Right atrium auricular region (tissue), 2 donors: Measurements from ENCODE around the gene EMP3. TPM values are rescaled to one million over a fixed set of nuclear protein-coding genes. Genes with fewer than 3 reads are reported as not detected.

ENCODE experiments used
- DNase-seq: peaks from one replicate; pipeline ENCODE4 v3.0.0-alpha.2; 2019; ENCODE audit warnings: low spot score
- H3K27ac ChIP-seq, 2 donors: fragments of 200-600 bp; sonication (generic); 1 replicate in 1 of 2; 2 replicates in 1 of 2; pipeline ENCODE4 v1.5.1; 2016 to 2019
- H3K27me3 ChIP-seq, 2 donors: fragments of 200-600 bp; sonication (generic); one replicate each; pipeline versions ENCODE4 v1.5.1 to v1.6.0; 2017 to 2019
- H3K36me3 ChIP-seq: fragments of 200-600 bp; sonication (generic); one replicate; pipeline ENCODE4 v1.5.1; 2016
- H3K4me1 ChIP-seq, 2 donors: fragments of 200-600 bp; sonication (generic); one replicate each; pipeline versions ENCODE4 v1.5.1 to v1.6.0; 2017 to 2019
- H3K4me3 ChIP-seq, 2 donors: fragments of 200-600 bp; sonication (generic); 1 replicate in 1 of 2; 2 replicates in 1 of 2; pipeline ENCODE4 v1.5.1; 2017 to 2019; ENCODE audit warnings: mild to moderate bottlenecking in 1 of 2, moderate library complexity in 1 of 2
- H3K9me3 ChIP-seq, 2 donors: fragments of 200-600 bp; sonication (generic); one replicate each; pipeline ENCODE4 v1.5.1; 2019
- total RNA-seq, 2 donors: library from RNA; depleted of rRNA; stranded (reverse); fragments of >200 nt; gene quantifications; one replicate each; pipeline ENCODE4 v1.1.0, GENCODE V29; 2016
- TF ChIP-seq, protein P1 (sequence below), 2 donors: fragments of 200-600 bp; sonication (generic); IDR thresholded peaks; one replicate each; pipeline ENCODE4 v1.5.1; 2019; ENCODE audit warnings: antibody characterized with exemption in 2 of 2

EMP3 gene
- total RNA-seq, 2 donors from 2014 or later: 16.9 to 95.9 TPM

DNA sequence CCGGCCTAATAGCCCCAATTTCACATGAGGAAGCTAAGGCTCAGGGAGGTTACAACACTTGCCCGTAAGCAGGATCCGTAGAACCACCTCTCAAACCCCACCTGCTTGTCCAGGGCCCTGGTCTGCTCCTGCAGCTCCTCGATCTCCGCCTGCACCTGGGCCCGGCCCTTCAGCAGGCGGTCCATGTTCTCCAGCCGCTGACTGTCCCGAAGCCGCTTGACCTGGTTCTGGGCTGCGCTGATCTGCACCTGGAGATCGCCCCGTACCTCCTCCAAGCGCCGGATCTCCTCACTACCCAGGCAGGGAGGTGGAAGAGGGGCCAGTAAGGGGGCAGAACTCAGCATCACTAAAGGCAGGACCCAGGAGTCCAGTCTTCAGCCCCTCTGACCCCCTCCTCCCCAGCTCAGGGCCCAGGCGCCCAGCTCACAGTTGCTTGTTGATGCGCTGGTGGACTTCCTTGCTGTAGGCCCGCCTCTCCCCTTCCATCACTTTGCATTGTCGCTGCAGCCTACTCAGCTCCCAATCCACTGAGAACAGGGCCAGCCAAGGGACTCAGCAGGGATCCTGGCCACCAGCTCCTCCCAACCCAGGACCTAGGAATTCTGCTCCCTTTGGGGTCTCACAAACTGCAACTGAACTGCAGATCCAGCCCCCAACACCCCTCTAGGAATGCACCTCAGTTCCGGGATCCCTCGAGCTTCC is 6.9 kb upstream of the EMP3 start:
- Histone ChIP-seq H3K27ac (no peak overlapping the region), H3K4me1 (peaks cover 0 to 25% of the 10 kb centered on the region in 2 donors), H3K4me3 (no peak overlapping the region), H3K27me3 (no peaks in the 10 kb centered on the region), H3K36me3 (no peaks in the 10 kb centered on the region), H3K9me3 (no peaks in the 10 kb centered on the region)
- TF ChIP-seq, protein P1, sequence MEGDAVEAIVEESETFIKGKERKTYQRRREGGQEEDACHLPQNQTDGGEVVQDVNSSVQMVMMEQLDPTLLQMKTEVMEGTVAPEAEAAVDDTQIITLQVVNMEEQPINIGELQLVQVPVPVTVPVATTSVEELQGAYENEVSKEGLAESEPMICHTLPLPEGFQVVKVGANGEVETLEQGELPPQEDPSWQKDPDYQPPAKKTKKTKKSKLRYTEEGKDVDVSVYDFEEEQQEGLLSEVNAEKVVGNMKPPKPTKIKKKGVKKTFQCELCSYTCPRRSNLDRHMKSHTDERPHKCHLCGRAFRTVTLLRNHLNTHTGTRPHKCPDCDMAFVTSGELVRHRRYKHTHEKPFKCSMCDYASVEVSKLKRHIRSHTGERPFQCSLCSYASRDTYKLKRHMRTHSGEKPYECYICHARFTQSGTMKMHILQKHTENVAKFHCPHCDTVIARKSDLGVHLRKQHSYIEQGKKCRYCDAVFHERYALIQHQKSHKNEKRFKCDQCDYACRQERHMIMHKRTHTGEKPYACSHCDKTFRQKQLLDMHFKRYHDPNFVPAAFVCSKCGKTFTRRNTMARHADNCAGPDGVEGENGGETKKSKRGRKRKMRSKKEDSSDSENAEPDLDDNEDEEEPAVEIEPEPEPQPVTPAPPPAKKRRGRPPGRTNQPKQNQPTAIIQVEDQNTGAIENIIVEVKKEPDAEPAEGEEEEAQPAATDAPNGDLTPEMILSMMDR (IDR thresholded peaks at IDR 0.05): no peak
- DNase-seq: no peak

DNA sequence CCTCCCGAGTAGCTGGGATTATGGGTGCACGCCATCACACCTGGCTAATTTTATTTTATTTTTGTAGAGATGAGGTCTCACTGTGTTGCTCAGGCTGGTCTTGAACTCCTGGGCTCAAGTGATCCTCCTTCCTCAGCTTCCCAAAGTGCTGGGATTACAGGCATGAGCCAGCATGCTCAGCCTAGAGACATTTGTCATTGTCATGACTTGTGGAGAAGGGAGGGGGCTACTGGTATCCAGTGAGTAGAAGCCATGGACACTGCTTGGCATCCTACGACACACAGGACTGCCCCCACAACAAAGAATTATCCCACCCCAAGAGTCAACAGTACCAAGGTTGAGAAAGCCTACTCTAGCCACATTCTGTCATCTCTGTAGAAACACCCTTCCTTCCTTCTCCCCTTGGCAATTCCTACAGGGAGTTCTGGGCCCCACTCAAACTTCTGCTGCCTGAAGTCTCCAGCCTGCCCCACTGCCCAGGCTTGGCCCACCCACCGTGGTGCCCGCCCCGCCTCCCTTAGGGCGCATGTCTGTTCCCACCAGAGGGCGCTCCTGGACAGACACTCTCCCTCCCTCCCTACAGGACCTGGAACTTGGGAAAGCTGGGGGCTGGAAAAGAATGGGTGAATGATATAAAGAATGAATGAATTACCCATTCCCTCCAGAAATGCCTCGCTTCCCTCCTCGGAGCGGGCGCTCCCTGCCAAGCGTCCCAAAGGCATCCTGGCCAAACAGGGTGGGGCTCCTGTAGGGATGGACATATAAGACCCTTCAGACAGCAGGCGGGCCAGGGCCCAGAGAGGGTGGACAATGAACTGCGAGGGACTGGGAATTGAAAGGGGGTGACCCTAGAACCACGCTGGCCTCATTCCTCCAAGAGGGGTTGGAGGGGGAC is 5.5 kb upstream of the EMP3 start:
- peak; percentile 80 for DNase-seq

DNA sequence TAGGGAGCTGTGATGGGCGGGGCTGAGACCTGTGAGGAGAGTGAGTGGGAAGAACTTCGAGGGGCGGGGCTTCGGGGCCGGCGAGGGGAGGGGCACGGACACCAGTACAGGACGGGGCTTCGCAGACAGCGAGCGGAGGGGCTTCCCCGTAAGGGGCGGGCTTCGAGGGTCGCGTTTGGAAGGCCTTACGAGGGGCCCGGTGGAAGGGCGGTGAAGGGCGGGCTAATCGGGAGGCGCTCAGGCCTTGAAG is 4.1 kb upstream of the EMP3 start:
- Histone ChIP-seq H3K9me3 (no peaks in the 10 kb centered on the region), H3K4me3 (peak overlapping the region; percentile 51 to 60), H3K27me3 (no peaks in the 10 kb centered on the region), H3K4me1 (peaks cover 3 to 35% of the 10 kb centered on the region in 2 donors), H3K27ac (peak overlapping the region; percentile 96 to 98), H3K36me3 (no peaks in the 10 kb centered on the region)
- DNase-seq: peak; percentile 97
- TF ChIP-seq, protein P1 (IDR thresholded peaks at IDR 0.05): no peak

More for the DNA sequence above, 5.5 kb upstream of the EMP3 start:
- TF ChIP-seq, protein P1 (IDR thresholded peaks at IDR 0.05): peak; percentile 66 to 90
- no peaks in the 10 kb centered on the region for H3K36me3 ChIP-seq
- H3K4me1 ChIP-seq: peaks cover 0 to 28% of the 10 kb centered on the region in 2 donors
- peak overlapping the region; percentile 96 to 98 for H3K27ac ChIP-seq
- no peaks in the 10 kb centered on the region for H3K27me3 ChIP-seq
- H3K9me3 ChIP-seq: no peaks in the 10 kb centered on the region
- H3K4me3 ChIP-seq: no peak overlapping the region

DNA sequence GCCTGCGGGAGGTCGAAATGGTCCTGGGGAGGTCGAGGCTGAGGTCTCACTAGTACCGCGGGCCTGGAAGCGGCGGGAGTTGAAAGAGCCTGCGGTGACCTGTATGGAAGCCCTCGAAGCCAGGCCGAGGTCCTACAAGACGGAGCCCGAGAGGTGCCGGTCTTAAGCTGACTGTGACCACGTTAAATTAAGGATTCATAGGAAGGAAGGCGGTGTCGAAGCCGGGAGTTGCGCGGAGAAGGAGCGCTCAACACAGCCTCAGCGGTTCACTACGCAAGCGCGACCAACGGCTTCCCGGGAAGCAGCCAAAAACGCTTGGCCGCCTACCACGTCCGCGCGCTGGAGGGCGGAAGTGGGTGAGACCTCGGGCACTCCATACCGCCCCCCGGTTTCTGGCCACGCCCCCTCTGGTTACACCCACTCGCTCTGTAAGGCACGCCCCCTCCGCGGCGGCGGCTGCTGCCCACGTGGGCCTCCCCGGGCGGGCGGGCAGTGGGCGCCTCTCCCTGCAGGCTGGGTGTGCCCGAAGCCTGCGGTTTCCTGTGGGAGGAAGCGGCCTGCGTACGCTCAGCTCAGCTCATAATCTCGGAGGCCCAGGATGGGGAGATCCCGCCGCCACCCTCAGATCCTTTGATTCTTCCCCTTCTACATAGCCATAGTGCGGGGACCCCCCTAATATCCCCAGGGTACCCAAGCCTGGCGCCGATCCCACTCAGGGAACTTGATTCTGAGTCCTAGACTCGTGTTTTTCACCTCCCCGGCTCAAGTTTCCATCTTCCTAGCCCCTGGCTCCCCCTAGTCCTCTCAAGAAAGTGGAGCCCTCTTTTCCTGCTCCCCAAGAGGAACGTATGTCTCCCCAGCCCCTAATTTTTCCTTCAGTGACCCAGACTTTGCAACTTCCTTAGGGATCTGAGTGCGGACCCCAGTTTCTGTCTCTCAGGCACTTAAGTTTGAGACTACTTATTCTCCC is 3.4 kb upstream of the EMP3 start:
- no peaks in the 10 kb centered on the region for H3K9me3 ChIP-seq
- peak overlapping the region; percentile 51 to 60 for H3K4me3 ChIP-seq
- no peaks in the 10 kb centered on the region for H3K36me3 ChIP-seq
- peak; percentile 99 for DNase-seq
- peaks cover 3 to 41% of the 10 kb centered on the region in 2 donors for H3K4me1 ChIP-seq
- peak overlapping the region; percentile 96 to 98 for H3K27ac ChIP-seq
- TF ChIP-seq, protein P1 (IDR thresholded peaks at IDR 0.05): no peak
- H3K27me3 ChIP-seq: no peaks in the 10 kb centered on the region

DNA sequence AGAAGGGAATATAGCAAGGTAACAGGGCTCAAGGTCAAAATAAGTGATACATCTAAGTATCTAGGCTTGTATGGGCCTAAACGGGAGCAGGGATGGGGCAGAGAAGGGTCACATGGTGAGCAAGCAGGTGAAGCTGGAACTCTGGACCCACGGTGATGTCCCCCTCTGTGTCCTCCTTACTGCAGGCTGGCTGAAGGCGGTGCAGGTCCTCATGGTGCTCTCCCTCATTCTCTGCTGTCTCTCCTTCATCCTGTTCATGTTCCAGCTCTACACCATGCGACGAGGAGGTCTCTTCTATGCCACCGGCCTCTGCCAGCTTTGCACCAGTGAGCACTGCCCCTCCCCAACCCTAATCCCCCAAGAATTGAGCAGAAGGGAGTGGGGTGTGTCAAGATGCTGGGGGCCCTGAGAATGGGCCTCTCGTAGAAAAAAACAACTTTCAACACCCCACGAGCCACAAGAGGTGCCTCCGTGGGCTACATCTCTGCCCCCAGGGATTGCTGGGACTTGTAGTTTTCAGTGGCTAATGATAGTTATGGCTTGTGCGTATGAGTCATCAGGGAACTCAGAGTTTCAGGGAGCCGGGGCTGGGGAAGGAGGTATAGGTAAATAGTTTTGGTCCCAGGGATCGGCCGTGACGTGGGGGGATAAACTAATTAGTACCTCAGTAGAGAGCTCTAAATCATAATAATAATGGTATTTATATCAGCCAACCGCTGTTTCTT is 4.0 kb downstream of the EMP3 start:
- TF ChIP-seq, protein P1 (IDR thresholded peaks at IDR 0.05): no peak
- H3K27ac ChIP-seq: peak overlapping the region; percentile 84 to 86
- peaks cover 6% of the 10 kb centered on the region for H3K36me3 ChIP-seq
- peaks cover 3 to 62% of the 10 kb centered on the region in 2 donors for H3K4me1 ChIP-seq
- peak overlapping the region in 1 of 2 donors; percentile 52 for H3K4me3 ChIP-seq
- H3K9me3 ChIP-seq: no peaks in the 10 kb centered on the region
- DNase-seq: no peak
- no peaks in the 10 kb centered on the region for H3K27me3 ChIP-seq
